IPS DF 4.7 (cell line): ENCODE measurements around the gene EEF1AKMT4.

ENCODE experiments used
- DNase-seq: peaks from one replicate; pipeline ENCODE4 v3.0.0-alpha.2; 2013; ENCODE audit warnings: low spot score; ENCODE audit errors: extremely low read depth

Gene EEF1AKMT4

GRCh38 chr3:184235381-184236032 lies 14.0 kb upstream of the EEF1AKMT4 start:
- no peak for DNase-seq

- no peak for DNase-seq
Observed at GRCh38 chr3:184236033-184236410, 13.4 kb upstream of the EEF1AKMT4 start.

GRCh38 chr3:184236636-184237035 lies 12.8 kb upstream of the EEF1AKMT4 start:
- no peak for DNase-seq

- no peak for DNase-seq
Observed at GRCh38 chr3:184237211-184237610, 12.3 kb upstream of the EEF1AKMT4 start.

- DNase-seq: no peak
Observed at GRCh38 chr3:184237807-184238206, 11.7 kb upstream of the EEF1AKMT4 start.

- no peak for DNase-seq
Observed at GRCh38 chr3:184238246-184238818, 11.1 kb upstream of the EEF1AKMT4 start.

- DNase-seq: no peak
Observed at GRCh38 chr3:184239221-184239620, 10.3 kb upstream of the EEF1AKMT4 start.

GRCh38 chr3:184239708-184240107 lies 9.8 kb upstream of the EEF1AKMT4 start:
- DNase-seq: no peak

GRCh38 chr3:184240384-184241140 lies 8.9 kb upstream of the EEF1AKMT4 start:
- DNase-seq: no peak

GRCh38 chr3:184241141-184241446 lies 8.4 kb upstream of the EEF1AKMT4 start:
- no peak for DNase-seq

GRCh38 chr3:184241447-184242296 lies 7.8 kb upstream of the EEF1AKMT4 start:
- DNase-seq: no peak

GRCh38 chr3:184242297-184242685 lies 7.2 kb upstream of the EEF1AKMT4 start:
- DNase-seq: no peak

GRCh38 chr3:184248454-184249411 lies 739 bp upstream of the EEF1AKMT4 start, which contains the start of gene ALG3:
Gene ALG3, minus strand, starts transcription at chr3:184248962. Its CDS starts 22 bp downstream, at chr3:184248940.
- DNase-seq: no peak

- DNase-seq: peak; percentile 94
Observed at GRCh38 chr3:184250167-184250828, 826 bp downstream of the EEF1AKMT4 start.

GRCh38 chr3:184255291-184256039 lies 6.0 kb downstream of the EEF1AKMT4 start:
- DNase-seq: no peak

GRCh38 chr3:184257083-184257915 lies 7.8 kb downstream of the EEF1AKMT4 start:
- no peak for DNase-seq

GRCh38 chr3:184258926-184259325 lies 9.5 kb downstream of the EEF1AKMT4 start:
- no peak for DNase-seq

GRCh38 chr3:184259396-184259877 lies 10.0 kb downstream of the EEF1AKMT4 start:
- DNase-seq: no peak
